Stimulated activated CD8-positive, alpha-beta memory T cell treated with anti-CD3 and anti-CD28 coated beads, Interleukin-7, amount 100 ng/mL, for 1 hour (primary cell): ENCODE data around the gene MCTP1.

Experiments used
- DNase-seq, 2 donors: peaks; one replicate each; pipeline ENCODE4 v3.0.0-alpha.2; 2020; ENCODE audit warnings: low read depth in 2 of 2

The MCTP1 gene

DNA sequence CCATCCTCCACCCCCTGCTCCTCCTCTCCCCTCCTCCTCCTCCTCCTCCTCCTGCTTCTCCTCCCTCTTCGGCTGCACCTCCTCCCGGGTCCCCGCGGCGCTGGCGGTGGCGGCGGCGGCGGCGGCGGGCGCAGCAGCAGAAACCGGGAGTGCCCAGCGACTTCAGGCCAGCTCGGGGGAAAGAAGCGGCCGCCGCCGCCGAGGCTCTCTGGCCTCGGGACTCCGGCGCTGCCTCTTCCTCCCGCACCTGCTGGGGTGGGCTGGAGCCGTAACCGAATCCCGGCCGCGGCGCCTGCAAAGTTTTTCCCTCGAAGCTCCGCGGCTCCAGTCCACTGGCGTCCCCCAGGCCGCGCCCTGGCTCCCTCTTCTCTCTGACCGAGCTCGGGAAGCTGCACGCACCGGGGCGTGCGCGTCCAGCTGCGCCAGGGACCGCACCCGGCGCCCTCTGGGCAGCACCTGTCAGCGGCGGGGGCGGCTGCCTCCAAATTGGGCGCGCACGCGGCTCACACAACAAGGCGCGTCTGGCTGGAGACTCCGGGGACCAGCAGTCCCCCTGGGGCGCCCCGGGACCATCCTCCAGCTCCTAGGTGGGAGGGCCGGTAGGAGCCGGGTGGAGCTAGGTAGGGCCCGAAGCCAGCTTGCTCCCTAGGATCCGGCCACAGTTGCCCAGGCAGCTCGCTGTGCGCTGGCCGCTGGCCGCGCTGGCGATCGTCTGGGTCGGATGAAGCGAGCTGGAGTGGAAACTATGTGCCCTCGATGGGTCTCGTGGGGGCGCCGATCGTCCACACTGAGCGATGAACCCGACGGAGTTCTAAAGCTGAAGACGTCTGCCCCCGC, at the start of gene MCTP1:
Gene MCTP1 (minus strand): TSS at position 523 of the 837 bp plus-strand sequence.
- DNase-seq: no peak

DNA sequence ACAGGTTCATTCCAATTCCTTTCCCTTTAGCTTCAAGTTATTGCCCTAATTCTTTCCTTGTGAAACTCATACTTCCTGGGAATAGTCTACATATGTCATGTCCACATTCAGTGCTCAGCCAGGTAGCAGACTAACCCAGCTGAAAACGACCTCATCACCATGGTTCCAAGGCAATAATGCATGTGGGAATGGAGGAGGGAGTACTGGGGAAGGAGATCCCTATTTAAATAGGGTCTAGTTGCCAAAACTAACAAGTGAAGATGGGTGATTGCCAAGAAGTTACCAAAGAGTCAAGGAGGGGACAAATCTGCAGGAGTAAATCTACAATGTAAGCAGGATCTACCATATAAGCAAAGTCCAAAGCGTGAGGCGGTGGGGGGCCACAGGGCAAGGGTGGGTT, 47.3 kb upstream of the MCTP1 start:
- DNase-seq: no peak

DNA sequence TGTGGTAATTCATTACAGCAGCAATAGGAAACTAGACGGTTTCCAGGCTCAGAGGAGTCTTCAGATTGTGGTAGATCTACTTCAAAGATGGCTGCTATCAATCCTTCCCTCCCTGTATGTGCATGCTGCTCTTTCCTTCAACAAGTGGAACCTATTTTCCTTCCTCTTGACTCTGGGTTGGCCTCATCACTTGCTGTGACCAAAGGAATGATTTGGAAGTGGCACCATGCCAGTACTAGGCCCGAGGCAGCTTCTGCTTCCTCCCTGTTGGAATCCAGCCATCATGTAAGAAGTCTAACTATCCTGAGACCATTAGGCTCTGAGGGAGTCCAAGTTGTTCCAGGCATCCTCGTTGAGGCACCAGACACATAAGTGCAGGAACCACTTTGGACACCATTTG, 46.5 kb upstream of the MCTP1 start:
- DNase-seq: no peak

DNA sequence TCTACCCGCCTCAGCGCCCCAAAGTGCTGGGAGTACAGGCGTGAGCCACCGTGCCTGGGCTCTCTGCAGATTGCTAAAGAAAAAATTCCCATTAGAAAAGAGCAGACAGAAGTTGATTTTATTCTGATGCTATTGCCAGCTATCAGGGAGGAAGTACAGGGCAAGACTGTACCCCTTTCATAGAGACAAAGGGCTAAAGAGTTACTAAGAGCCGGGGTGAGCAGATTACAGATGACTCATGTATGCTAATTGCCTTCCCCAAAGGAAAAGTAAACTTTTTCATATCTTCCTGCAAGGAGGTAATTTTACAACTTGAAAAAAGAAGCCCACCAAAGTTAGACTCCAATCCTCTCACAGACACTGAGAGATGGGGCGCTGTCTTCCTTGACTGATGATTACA, 42.3 kb upstream of the MCTP1 start:
- no peak for DNase-seq

DNA sequence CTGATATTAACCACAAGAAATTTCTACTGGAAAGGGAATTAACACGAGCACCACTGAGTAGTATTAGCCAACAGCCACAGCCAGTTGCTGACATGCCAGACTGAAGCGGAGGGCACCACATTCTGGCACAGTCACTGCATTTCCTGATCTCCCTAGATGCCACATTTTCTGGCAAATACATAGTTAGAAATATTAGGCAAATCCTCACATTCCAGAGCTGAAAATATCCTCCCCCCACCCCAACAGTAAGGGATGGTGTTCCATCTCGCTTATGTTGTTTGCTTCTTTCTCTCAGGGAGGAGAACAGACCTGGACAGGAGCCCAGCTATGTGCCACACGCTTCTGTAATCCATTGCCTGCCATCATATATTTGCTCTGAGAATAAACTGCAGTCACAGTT, 32.8 kb upstream of the MCTP1 start:
- DNase-seq: no peak

DNA sequence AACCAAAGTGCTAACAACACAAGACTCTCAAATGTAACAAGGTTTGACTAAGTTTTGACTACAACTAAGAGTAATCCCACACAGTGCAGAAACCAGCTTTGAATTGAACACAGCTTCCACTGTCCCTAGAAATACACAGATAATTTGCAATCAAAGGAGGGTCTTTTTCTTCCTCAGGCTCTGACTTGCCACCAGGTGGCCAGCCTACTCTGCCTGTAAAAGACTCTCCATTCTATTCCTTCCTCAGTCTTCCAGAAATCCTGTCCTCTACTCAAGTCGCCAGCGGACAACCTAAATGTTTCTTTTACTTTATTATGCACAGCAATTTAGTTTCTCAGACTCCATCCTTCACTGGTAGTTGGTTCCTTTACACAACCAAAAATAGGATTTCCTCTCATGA, 32.2 kb upstream of the MCTP1 start:
- DNase-seq: no peak

DNA sequence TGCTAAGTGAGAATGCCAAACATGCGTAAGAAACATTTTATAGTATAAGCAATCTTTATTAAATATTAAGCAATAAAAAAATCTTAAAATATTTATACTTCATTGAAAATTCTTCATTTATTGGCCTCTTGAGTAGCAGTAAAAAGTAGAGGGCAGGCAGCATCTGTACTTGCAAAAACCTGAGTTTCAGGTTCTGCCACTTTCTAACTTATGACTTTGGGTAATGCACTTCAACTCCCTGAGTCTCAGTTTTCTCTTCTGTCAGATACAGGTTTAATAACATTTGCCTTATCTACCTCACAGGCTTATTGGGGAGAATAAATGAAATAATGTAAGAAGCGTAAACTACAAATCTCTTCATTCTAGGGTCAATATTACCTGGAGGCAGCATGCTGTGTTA, 19.8 kb upstream of the MCTP1 start:
- DNase-seq: no peak

DNA sequence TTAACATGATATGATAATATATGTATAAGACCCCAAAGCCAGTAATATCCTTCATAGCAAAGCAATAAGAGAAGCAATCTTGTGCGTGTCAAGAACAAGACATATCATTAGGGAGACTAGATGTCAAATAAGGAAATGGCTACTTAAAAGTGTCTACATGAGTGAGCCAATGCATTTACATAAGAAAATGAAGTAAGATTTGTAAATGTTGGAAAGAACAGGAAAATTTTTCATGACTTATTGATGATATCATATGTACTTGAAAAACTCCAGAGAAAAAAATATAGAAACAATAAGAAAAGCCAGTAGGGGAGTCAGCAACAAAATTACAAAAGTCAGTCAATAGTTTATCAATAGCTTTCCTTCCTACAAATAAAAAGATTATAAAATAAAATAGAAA, 13.8 kb upstream of the MCTP1 start:
- no peak for DNase-seq

DNA sequence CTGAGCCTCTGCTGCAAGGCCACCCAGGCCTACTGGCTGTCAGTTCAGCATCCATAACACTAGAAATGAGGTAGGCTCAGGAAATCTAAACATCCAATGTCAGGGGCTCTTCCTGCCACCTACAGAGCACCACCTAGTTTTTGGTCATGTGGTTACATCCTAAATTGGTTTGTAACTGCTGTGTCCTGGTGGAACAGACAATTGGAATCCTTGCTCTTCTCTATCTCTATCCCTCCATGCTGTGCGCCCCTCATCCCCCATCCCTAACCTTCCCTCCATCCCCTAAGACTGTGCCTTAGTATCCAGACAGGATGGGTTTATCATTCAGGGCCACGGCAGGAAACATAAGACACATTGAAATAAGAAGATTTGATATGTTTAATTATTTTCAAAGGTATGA, 11.4 kb upstream of the MCTP1 start:
- DNase-seq: no peak

DNA sequence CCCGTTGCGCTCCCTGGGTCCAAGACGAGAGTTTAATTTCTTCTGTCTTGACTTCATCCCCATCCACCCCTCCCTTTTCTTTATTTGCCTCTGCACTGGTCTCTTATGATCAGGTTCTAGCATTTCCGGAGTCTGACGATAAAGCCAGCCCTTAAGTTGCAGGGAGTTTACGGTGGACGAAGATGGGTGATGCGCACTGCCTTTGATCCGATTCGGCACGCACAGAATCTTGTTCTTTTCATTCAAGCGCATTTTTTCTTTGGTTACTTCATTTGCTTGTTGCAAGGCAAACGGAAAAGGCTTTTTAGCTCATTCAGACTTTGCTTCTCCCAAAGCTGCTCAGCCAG, 488 bp upstream of the MCTP1 start:
- no peak for DNase-seq

DNA sequence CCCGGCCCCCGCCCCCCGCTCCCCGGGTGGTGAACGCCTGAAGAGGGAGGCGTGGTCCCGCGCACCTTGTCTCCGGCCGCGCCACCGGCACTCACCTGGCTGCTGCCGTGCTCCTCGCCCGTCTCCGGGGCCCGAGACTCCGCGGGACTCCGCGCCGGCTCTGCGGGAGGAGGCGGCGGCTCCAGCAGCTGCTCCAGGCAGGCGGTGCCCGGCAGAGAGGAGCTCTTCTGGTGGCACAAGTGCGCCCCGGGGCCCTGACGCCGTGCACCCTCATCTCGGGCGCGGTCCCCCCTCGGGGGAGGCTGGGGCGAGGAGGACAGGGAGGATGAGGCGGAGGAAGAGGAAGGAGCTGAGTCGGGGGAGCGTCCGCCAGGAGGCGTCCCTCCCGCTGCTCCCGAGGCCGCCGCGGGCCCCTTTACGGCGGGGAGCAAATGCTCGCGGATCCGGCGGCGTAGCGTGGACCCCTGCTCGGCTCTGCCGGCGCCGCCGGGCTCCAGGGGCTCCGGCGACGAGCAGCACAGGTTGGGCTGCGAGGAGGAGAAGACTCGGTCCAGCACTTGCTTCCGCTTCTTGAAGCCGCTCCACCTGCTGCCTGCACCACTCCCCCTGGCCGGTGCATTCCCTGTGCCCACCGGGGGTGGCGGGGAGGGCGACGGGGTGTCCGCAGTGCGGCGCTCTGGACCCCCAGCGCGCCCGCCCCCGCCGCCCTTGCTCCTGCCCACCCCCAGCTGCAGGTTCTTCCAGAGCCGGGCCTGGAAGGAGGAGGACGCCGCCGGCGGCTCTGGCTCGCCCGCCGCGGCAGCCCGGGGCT, 928 bp downstream of the MCTP1 start:
- no peak for DNase-seq

DNA sequence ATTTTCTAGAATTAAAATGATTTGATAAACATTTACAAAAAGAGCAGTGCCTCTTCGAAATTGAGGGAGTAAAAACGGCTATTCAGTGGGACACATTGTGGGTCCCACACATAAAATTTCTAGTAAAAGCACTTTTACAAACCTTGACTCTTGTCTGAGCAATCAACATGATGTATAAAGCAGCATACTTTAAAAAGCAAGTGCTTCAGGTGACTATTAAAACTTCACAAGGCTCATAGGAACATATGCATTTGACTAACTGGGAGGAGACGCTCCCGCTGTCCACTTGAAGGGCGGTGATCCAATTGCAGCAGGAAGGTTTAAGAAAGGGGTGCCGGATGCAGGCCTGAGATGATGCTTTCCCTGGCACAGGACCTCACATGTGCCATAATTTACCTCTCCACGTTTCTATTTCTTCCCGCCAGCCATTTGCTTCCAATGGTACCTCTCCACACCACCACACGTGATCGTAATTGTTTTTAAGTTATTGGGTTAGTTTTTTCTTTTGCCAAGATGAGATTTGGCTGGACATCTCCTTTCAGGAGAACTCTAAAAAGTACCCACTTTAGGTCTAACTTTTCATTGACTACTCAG, 1.8 kb downstream of the MCTP1 start:
- no peak for DNase-seq

DNA sequence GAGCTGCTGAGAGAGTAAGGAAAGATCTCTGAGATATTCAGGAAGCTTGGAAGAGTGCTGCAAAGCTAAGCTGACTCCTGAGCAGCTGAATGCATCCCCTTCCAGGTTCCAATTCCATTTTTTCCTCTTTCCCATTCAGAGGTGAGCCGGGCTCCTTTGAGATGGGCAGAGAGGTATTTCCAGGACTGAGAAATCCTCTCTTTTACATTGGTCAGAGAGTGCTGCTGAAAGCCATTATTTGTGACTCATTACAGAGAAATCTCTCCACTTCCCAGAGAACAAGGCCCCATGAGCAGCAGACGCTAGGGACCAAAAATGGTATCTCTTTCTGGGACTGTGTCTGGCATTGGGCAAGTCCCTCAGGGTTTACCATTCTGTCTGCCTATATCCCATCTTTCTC, 3.7 kb downstream of the MCTP1 start:
- no peak for DNase-seq

DNA sequence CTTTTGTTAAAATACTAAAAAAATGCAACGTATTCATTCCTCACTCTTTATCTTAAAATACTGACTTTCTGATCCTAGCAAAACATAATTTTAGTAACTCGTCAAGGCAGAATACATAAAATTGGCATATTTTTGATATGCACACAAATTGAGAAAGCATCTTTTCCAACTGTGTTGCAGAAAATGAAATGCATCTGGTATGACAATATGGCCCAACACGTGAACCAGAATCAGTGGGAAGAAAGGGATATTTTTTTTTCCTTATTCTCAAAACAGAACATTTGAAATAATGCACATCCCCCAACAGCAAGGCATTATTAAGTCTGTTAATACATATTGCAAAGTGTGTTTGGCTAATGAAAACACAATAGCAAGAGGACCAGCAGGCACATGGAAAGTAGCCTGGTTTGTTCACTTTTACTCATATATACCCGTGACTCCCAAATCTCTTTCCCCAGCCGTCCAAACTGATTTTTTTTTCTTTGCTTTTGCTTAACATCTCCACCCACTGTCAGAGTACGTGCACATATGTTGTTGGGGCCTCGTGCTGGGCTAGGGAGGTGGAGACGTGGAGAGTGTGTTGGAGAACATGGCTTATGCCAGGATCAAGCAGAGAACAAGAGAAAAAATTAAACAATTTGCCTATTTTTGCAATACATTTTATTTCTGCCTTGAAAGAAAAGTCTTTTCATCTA, 4.3 kb downstream of the MCTP1 start:
- DNase-seq: no peak

DNA sequence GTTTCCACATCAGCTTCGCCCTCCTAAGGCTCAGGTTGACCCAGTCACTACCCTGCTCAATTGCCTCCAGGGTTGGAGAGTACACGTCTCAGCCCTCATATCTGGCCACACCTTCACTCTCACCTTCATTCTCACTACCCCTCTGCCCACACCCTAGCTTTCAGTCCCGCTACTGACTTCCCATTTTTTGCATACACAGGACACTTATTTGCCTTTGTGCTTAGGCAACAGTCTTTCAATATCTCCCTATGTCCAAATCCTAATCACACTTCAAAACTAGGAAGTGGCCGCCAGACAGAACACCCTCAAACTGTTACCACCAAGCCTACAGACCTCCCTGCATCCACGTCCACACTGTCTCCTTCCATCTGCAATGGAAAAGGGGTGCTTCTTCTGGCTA, 10.9 kb downstream of the MCTP1 start:
- no peak for DNase-seq

DNA sequence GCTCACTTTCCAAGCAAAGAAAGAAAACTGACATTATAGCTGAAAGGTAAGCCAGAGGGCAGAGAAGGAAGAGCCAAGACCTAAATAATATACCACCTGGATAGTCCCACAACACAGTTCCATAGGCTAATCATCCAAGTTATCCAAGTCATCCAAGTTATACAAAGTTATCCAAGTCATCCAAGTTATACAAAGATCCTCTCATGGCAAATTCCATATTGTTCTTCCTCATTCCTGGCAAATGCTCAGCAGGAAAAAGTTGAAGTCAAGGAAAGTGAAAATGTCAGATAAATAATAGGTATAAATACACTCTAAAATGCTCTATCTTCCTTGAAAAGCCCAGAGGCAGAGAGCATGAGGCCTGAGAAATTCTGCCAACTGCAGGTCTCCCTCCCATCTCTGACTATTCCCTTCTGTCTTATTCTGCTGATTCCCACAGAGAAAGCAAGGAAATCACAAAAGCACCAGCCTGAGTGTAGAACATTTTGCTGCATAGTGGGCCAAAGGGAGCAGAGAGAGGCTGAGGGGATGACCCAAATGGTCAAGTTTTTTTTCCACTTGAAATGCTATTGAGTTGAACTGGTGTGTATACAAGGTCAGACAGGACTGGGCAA, 12.5 kb downstream of the MCTP1 start:
- DNase-seq: no peak

DNA sequence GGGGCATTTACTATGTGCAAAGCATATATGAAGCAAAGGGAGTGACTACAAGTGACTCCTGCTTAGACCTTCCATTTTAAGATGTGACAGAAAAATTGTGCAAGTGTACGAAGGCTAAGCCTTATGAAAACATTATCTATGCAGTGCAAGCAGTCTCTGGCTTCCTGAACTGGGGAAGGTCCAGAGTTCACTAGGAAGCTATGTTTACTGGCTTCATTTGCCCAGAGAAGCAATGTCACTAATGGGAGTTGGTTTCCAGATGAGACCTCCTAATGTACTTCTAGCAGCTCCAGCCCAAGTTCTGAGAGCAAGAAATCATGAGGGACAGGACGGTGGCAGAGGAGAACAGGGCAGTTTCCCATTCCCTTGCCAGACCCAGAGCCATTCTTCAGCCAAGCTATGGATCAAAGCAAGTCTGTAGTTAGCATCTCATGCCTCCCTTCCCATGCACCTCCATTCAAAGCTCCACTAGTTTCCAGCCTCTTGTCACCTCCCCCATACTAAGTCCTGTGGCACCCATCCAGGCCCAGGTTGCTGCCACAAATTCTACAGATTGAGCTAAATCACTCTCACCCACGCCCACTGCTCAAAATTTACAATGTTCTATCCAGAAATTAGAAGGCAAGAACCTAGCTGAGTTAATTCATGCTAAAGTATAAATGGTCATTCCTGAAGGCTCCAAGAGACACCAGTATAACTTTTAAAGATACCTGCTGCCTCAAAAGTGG, 21.8 kb downstream of the MCTP1 start:
- DNase-seq: no peak

DNA sequence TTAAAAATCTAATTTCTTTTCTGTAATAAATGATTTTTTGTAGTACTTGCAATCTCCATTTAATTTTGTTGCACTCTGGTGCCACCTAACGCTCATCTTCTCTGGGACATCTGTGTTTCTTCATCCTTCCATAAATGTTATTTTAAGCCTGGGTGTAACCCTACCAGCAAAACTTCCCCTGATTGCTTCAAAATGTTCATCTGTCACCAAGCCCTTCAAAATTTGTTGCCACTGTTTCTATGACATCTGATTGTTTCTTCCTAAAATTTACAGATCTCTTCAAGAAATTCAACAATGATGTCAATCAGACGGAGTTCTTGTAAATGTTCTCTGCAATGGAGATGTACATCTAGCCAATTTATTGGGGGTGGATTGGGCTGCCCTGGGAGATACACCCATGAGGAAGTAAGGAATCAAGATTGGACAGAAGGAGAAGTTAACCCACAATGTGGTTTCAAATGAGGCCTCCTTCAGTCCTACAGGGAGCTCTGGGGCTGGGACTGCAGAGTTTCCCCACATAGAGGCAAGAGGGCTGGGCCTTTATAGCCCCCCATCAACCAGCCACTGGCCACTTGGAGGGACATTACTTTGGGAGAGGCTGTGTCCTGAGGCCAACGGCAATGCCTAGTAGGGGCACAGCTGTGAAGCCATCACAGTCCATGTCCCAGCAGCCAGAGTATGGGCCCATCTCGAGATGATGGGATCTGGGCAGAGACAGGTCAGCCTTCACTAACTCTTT, 23.3 kb downstream of the MCTP1 start:
- no peak for DNase-seq

DNA sequence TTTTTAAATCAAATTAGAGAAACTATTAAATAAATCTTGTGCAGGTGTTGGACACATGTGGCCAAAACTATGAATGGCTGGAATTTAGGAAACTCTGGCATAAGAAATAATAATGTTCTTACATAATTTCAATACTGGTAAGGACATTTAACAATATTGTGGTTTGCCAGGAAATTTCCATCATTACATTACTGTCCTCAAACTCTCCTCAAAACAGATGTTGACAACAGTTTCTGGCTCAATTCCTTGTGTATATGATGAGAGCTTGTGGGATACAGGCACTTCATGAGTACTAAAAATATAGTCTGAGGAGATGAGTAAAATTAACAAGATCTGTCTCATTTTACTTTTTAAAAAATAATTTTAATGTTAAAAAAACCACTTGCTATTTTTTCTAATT, 27.9 kb downstream of the MCTP1 start:
- no peak for DNase-seq

DNA sequence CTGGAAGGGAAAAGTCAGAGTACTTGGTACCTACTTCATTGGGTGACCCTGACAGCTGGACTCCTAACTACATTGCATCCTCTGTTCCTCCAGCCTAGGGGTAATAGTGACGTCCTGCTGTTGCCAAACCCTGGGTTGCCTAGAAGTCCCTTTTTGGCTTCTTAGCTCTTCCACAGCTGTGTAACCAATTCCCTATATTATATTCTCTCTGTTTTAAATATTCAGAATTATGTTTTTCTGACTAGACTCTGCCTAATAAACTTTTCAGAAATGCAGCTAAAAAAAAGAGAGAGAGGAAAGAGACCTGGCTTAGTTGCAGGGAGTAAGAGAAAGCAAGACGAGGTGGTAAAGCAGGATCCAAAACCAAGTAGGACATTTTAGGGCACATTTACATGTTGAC, 28.4 kb downstream of the MCTP1 start:
- no peak for DNase-seq

DNA sequence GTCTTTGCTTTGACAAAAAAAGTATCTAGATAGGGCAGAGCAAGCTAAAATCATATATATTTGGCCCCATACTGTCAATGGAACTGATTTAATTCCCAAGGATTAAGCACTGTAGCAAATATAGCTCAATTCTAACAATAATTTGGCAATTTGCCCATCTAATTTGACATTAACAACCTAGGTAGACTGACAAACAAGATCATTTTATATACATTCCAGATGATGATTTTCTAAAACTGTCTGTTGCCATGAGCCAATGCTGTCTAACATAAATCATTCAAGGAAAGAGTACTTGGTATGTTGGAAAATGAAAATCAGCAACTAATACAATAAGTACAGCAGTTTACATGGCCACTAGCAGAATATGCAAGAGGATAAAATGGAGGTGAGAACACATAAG, 32.1 kb downstream of the MCTP1 start:
- no peak for DNase-seq
